K562 (cell line): ENCODE measurements around the gene AFF1. TPM values are rescaled to one million over a fixed set of nuclear protein-coding genes. Genes with fewer than 3 reads are reported as not detected.

ENCODE experiments used
- ATAC-seq: fragments of 200-7000 bp; cut with Tn5 transposase; 3 replicates; pipeline ENCODE4 v1.9.1; 2020; ENCODE audit warnings: moderate library complexity
- BruUV-seq: library from RNA; stranded (reverse); fragments of 400-500 nt; replicated peaks from 2 replicates; lab custom pipeline; 2021; lab: Mats Ljungman, UMichigan
- CTCF ChIA-PET: fragments of 300-600 bp; formaldehyde crosslinking; extraction: SDS; loops from one replicate; lab custom pipeline; 2021; ENCODE audit warnings: low intra/inter-chr PET ratio; lab: Yijun Ruan, JAX
- POLR2A ChIA-PET: fragments of 300-600, 350-650 bp; sonication (Branson Sonifier 250); formaldehyde crosslinking; extraction: SDS; loops from one replicate; lab custom pipeline; 2021; ENCODE audit warnings: antibody characterized with exemption, inconsistent platforms; lab: Yijun Ruan, JAX
- DNase-seq, 4 experiments: peaks; one replicate each; pipeline versions ENCODE4 v3.0.0 to v3.0.0-alpha.2; 2011 to 2018; ENCODE audit warnings: low spot score in 3 of 4, mixed read lengths in 3 of 4; ENCODE audit errors: extremely low read depth in 1 of 4
- FAIRE-seq: peaks from 2 replicates; lab custom pipeline; 2011; peaks lifted over from hg19 to GRCh38; lab: Jason Lieb, UNC
- H2AFZ ChIP-seq: 2 replicates; pipeline ENCODE4 v1.6.0; 2011; ENCODE audit warnings: low read depth, low read length, control low read depth, inconsistent platforms
- H3K27ac ChIP-seq: fragments of 200-600 bp; 3 replicates; pipeline ENCODE4 v1.8.0; 2011; ENCODE audit warnings: low read depth, mild to moderate bottlenecking, control low read depth, inconsistent platforms, low read length, moderate library complexity, mixed read lengths; ENCODE audit errors: extremely low read depth
- H3K27me3 ChIP-seq, 2 experiments: fragments of 300-600 bp in 1 of 2; 2 replicates in 1 of 2; 3 replicates in 1 of 2; pipeline versions ENCODE4 v1.6.0 to v1.8.0; 2011; ENCODE audit warnings: inconsistent platforms in 2 of 2, low read length in 2 of 2, mild to moderate bottlenecking in 1 of 2, mixed read lengths in 1 of 2, moderate library complexity in 1 of 2; ENCODE audit not compliant: control insufficient read depth in 2 of 2, insufficient read depth in 2 of 2
- H3K36me3 ChIP-seq: fragments of 300-600 bp; 3 replicates; pipeline ENCODE4 v1.8.0; 2011; ENCODE audit warnings: mild to moderate bottlenecking, low read length, inconsistent platforms; ENCODE audit not compliant: control insufficient read depth, insufficient read depth
- H3K4me1 ChIP-seq, 2 experiments: fragments of 200-600 bp in 1 of 2; replicated peaks in 1 of 2; 2 replicates in 1 of 2; 3 replicates in 1 of 2; pipeline versions ENCODE4 v1.5.1 to v1.8.0; 2011; ENCODE audit warnings: inconsistent platforms in 2 of 2, low read length in 2 of 2, mild to moderate bottlenecking in 1 of 2, mixed read lengths in 1 of 2, moderate library complexity in 1 of 2; ENCODE audit not compliant: control insufficient read depth in 2 of 2, insufficient read depth in 2 of 2
- H3K4me2 ChIP-seq: 2 replicates; pipeline ENCODE4 v1.6.1; 2011; ENCODE audit warnings: low read length, control low read depth, inconsistent platforms, mixed read lengths; ENCODE audit not compliant: insufficient read depth
- H3K4me3 ChIP-seq: fragments of 200-600 bp; sonication (generic), shearing (Covaris generic); 2 replicates; pipeline ENCODE4 v1.5.1; 2016; ENCODE audit warnings: control low read depth, inconsistent platforms
- H3K79me2 ChIP-seq: fragments of 200-600 bp; 3 replicates; pipeline ENCODE4 v1.8.0; 2011; ENCODE audit warnings: low read length, inconsistent platforms; ENCODE audit not compliant: control insufficient read depth, insufficient read depth
- H3K9ac ChIP-seq, 2 experiments: 2 replicates each; pipeline versions ENCODE4 v1.6.0 to v1.6.1; 2011; ENCODE audit warnings: low read depth in 2 of 2, low read length in 2 of 2, control low read depth in 1 of 2, inconsistent platforms in 1 of 2, mild to moderate bottlenecking in 1 of 2, mixed read lengths in 1 of 2; ENCODE audit not compliant: insufficient read depth in 1 of 2
- H3K9me1 ChIP-seq: one replicate; pipeline ENCODE4 v1.6.0; 2011; ENCODE audit warnings: inconsistent platforms, mild to moderate bottlenecking, low read length, moderate library complexity; ENCODE audit not compliant: control insufficient read depth, insufficient read depth
- H3K9me3 ChIP-seq: replicated peaks from 2 replicates; pipeline ENCODE4 v1.5.1; 2011; ENCODE audit warnings: low read depth, low read length, inconsistent platforms; ENCODE audit not compliant: control insufficient read depth, insufficient read depth
- H4K20me1 ChIP-seq: replicated peaks from 2 replicates; pipeline ENCODE4 v1.6.1; 2011; ENCODE audit warnings: low read length, inconsistent platforms, mixed read lengths; ENCODE audit not compliant: control insufficient read depth, insufficient read depth
- ASH1L ChIP-seq: fragments of 450-650 bp; IDR thresholded peaks from 2 replicates; pipeline ENCODE4 v1.6.1; 2018; ENCODE audit warnings: borderline replicate concordance, mild to moderate bottlenecking, low read depth; ENCODE audit not compliant: partially characterized antibody
- MTF1 ChIP-seq: fragments of 250-450 bp; sonication (Bioruptor Pico); IDR thresholded peaks from 2 replicates; pipeline ENCODE4 v1.9.0; 2021; ENCODE audit warnings: moderate library complexity, mild to moderate bottlenecking, inconsistent platforms, borderline replicate concordance
- NCOA6 ChIP-seq: fragments of 450-650 bp; IDR thresholded peaks from 2 replicates; pipeline ENCODE4 v1.6.1; 2017; ENCODE audit warnings: mild to moderate bottlenecking
- NCOR1 ChIP-seq: fragments of 450-650 bp; IDR thresholded peaks from 2 replicates; pipeline ENCODE4 v1.6.1; 2016; ENCODE audit warnings: mild to moderate bottlenecking, moderate library complexity
- SMARCC2 ChIP-seq: fragments of 450-650 bp; IDR thresholded peaks from 2 replicates; pipeline ENCODE4 v1.6.1; 2017; ENCODE audit warnings: antibody characterized with exemption, moderate library complexity, mild to moderate bottlenecking, low read depth
- ZNF507 ChIP-seq: conservative IDR thresholded peaks from 2 replicates; pipeline ENCODE4 v1.6.1; 2017; ENCODE audit warnings: missing genetic modification characterization, missing compliant biosample characterization
- WGBS: fragments of 100-300 bp; shearing (Covaris generic); methylation state at CpG from one replicate; pipeline ENCODE4 v1.1.6; 2016; ENCODE audit warnings: low coverage, mixed read lengths; ENCODE audit not compliant: insufficient coverage; ENCODE audit errors: missing lambda C conversion rate; 5-methylcytosine and 5-hydroxymethylcytosine counted together
- in situ Hi-C: fragments of 300-500 bp; cut with MboI; formaldehyde crosslinking; loops from 4 replicates; pipeline ENCODE4 v1.15.0; 2018; ENCODE audit warnings: inconsistent platforms, mixed read lengths
- intact Hi-C: fragments of 100-400 bp; cut with micrococcal nuclease; formaldehyde crosslinking; loops from 2 replicates; pipeline ENCODE4 v1.14.2; 2022
- polyA plus RNA-seq, 8 experiments: library from polyadenylated mRNA; depleted of rRNA in 4 of 8; stranded (reverse) in 5 of 8; unstranded in 3 of 8; fragments of >200 nt; fragmentation: Nextera tagmentation in 2 of 8; fragmentation: Illumina TruSeq in 1 of 8; extraction: Ambion mirVana in 2 of 8; extraction: Trizol in 1 of 8; gene quantifications; 2 replicates each; pipeline versions ENCODE4 v1.2.1 to v1.2.3, GENCODE V29; 2011 to 2014; ENCODE audit warnings: inconsistent platforms in 1 of 8, missing spikeins in 1 of 8
- total RNA-seq, 7 experiments: library from RNA; depleted of rRNA in 6 of 7; stranded (reverse); fragments of >200 nt in 6 of 7; fragmentation: Illumina TruSeq in 2 of 7; extraction: Trizol in 2 of 7; gene quantifications; 2 replicates each; pipeline versions ENCODE4 v1.2.1 to v1.2.3, GENCODE V29; 2011 to 2021; ENCODE audit warnings: low replicate concordance in 1 of 7
- TF ChIP-seq, protein P1 (sequence below), 2 experiments: fragments of 450-650 bp; conservative IDR thresholded peaks; 2 replicates each; pipeline ENCODE4 v1.6.1; 2017; ENCODE audit warnings: mild to moderate bottlenecking in 2 of 2, moderate library complexity in 2 of 2
- TF ChIP-seq, protein P2 (sequence below), 2 experiments: fragments of 450-650 bp in 1 of 2; sonication (generic) in 1 of 2; formaldehyde crosslinking in 1 of 2; IDR thresholded peaks; 2 replicates each; pipeline versions ENCODE4 v1.7.1 to v1.9.0; 2016 to 2022; ENCODE audit warnings: inconsistent platforms in 1 of 2, mild to moderate bottlenecking in 1 of 2, missing genetic modification reagents in 1 of 2

Gene AFF1
- total and polyA plus RNA-seq, 9 of the 15 experiments (the other 6 are each of a cell fraction or from before 2014, with no cell fraction given), result 4.1 to 47.5 (median 17.2) TPM

DNA sequence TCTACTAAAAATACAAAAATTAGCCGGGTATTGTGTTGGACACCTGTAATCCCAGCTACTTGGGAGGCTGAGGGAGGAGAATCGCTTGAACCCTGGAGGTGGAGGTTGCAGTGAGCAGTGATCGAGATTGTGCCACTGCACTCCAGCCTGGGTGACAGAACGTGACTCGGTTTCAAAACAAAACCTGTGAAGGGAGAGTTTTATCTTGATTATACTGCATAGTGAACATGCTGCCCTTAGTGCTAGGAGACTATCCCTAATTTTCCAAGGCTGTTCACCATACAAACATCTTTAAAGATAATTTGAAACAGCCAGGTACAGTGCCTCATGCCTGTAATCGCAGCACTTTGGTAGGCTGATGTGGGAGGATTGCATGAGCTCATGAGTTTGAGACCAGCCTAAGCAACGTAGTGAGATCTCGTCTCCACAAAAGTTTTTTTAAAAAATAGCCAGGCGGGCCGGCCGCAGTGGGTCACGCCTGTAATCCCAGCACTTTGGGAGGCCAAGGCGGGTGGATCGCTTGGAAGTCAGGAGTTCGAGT lies 6.2 kb downstream of the AFF1 start (continued):
- TF ChIP-seq, protein P1, sequence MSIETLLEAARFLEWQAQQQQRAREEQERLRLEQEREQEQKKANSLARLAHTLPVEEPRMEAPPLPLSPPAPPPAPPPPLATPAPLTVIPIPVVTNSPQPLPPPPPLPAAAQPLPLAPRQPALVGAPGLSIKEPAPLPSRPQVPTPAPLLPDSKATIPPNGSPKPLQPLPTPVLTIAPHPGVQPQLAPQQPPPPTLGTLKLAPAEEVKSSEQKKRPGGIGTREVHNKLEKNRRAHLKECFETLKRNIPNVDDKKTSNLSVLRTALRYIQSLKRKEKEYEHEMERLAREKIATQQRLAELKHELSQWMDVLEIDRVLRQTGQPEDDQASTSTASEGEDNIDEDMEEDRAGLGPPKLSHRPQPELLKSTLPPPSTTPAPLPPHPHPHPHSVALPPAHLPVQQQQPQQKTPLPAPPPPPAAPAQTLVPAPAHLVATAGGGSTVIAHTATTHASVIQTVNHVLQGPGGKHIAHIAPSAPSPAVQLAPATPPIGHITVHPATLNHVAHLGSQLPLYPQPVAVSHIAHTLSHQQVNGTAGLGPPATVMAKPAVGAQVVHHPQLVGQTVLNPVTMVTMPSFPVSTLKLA (conservative IDR thresholded peaks at IDR 0.05), result 0 out of 4 replicates have a peak, but pooled peaks of 1 of the 2 experiments have one; percentile 12

DNA sequence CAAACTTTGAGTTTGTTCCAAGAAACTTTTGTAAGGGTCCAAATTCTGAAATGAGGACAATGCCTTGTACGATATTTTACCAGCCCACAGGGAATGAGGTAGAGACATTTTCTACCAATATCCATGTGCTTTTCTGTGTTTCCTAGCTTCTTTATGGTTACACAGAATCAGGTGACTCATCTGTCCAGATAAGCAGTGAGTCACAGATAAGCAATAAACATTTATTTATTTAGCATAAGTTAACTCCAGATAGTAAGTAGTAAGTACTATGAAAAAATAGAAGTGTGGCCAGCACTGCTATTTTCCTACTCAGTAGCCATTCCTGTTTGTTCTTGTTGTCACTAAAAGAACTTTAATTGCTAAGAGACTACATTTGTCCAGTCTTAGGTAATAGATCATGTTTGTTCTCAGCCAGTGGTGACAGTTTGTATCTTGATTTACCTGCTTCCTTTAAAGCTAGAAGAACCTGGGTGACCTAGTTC lies 7.4 kb downstream of the AFF1 start:
- no peak for FAIRE-seq
- CTCF ChIA-PET, result no interaction called here
- intact Hi-C loops, result no loop called here
- no peak overlapping the region for H3K4me3 ChIP-seq
- H3K9me1 ChIP-seq, result no peaks in the 10 kb centered on the region
- peak; percentile 6; the same call in 2 of the 3 replicates for ATAC-seq
- peaks cover 93% of the 10 kb centered on the region for H3K79me2 ChIP-seq
- peak overlapping the region in 1 of 2 experiments; percentile 44; a peak in 2 of 4 replicates for H3K9ac ChIP-seq
- peak overlapping the region; percentile 67 for H3K27ac ChIP-seq
- H3K9me3 ChIP-seq, result no peaks in the 10 kb centered on the region
- H3K36me3 ChIP-seq, result 0 out of 3 replicates have a peak, but pooled peaks cover 4% of the 10 kb centered on the region
- WGBS, result 11% methylated on average over 1 of the region's 1 CpG
- H3K4me1 ChIP-seq, result peaks cover 16 to 55% of the 10 kb centered on the region in 2 experiments
- peak overlapping the region; percentile 60 for H2AFZ ChIP-seq
- H3K27me3 ChIP-seq, result no peaks in the 10 kb centered on the region
- H3K4me2 ChIP-seq, result peak overlapping the region; percentile 48
- DNase-seq, result peak; percentile 34 to 60 (median 55)
- POLR2A ChIA-PET, result interaction anchor here (0.6 to 2.1 kb wide), 4 partner anchors 9 to 64 kb away, joined by 3 to 9 read pairs (median 4); no protein-coding TSS in a partner anchor
- in situ Hi-C loops, result no loop called here
- BruUV-seq, result no TSS peak
- no peaks in the 10 kb centered on the region for H4K20me1 ChIP-seq
- TF ChIP-seq ZNF507 (no peak), MTF1 (CRISPR knock-in tag) (no peak), NCOR1 (peak; percentile 70), SMARCC2 (peak; percentile 92), NCOA6 (peak; percentile 21; the same call in 1 of the 2 replicates), ASH1L (no peak)
- TF ChIP-seq, protein P2, sequence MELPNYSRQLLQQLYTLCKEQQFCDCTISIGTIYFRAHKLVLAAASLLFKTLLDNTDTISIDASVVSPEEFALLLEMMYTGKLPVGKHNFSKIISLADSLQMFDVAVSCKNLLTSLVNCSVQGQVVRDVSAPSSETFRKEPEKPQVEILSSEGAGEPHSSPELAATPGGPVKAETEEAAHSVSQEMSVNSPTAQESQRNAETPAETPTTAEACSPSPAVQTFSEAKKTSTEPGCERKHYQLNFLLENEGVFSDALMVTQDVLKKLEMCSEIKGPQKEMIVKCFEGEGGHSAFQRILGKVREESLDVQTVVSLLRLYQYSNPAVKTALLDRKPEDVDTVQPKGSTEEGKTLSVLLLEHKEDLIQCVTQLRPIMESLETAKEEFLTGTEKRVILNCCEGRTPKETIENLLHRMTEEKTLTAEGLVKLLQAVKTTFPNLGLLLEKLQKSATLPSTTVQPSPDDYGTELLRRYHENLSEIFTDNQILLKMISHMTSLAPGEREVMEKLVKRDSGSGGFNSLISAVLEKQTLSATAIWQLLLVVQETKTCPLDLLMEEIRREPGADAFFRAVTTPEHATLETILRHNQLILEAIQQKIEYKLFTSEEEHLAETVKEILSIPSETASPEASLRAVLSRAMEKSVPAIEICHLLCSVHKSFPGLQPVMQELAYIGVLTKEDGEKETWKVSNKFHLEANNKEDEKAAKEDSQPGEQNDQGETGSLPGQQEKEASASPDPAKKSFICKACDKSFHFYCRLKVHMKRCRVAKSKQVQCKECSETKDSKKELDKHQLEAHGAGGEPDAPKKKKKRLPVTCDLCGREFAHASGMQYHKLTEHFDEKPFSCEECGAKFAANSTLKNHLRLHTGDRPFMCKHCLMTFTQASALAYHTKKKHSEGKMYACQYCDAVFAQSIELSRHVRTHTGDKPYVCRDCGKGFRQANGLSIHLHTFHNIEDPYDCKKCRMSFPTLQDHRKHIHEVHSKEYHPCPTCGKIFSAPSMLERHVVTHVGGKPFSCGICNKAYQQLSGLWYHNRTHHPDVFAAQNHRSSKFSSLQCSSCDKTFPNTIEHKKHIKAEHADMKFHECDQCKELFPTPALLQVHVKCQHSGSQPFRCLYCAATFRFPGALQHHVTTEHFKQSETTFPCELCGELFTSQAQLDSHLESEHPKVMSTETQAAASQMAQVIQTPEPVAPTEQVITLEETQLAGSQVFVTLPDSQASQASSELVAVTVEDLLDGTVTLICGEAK (IDR thresholded peaks at IDR 0.05), result no peak
- TF ChIP-seq, protein P2 (CRISPR knock-in tag; IDR thresholded peaks at IDR 0.05), result no peak
